ENCODE data around the gene PTCD2. TPM values are rescaled to one million over a fixed set of nuclear protein-coding genes. Genes with fewer than 3 reads are reported as not detected.

PTCD2 gene
- total and polyA plus RNA-seq, 9 of the 15 experiments (the other 6 are each of a cell fraction or from before 2014, with no cell fraction given), result 11.9 to 28.5 (median 18.6) TPM

DNA sequence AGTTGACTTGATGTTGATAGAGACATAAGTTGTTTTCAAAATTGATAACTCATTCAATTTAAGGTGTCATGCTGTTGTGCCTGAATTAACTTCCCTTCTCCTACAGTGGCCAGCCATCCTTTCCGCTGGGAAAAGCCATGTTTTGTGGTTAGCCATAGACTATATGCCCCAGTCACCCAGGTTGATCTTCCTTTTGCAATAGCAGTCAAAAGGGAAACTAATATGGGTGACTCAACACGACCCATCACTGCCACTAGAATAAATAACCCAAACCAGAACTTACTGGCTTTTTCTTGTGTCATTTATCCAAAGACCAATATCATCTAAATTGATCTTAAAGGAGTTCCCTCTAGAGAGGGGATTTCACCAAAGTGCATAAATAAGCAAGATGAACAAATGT is 87.4 kb downstream of the PTCD2 start:
- no peak for DNase-seq (ENCODE audit: extremely low read depth in 1 of 4, low spot score in 3 of 4)
- in situ Hi-C loops (cut with MboI), result no loop called here
- intact Hi-C loops (cut with micrococcal nuclease), result no loop called here
- peaks cover 5 to 8% of the 10 kb centered on the region in 2 experiments; a peak in 1 of 5 replicates for H3K27me3 ChIP-seq (ENCODE audit: control insufficient read depth in 2 of 2, insufficient read depth in 2 of 2, low read length in 2 of 2)
- no peaks in the 10 kb centered on the region for H3K9me3 ChIP-seq (replicated peaks; ENCODE audit: control insufficient read depth, insufficient read depth, low read depth, low read length)
- CTCF ChIA-PET (ENCODE audit: low intra/inter-chr PET ratio), result no interaction called here
- H3K9ac ChIP-seq (ENCODE audit: insufficient read depth in 1 of 2, low read depth in 2 of 2, low read length in 2 of 2), result no peak overlapping the region
- no peaks in the 10 kb centered on the region for H4K20me1 ChIP-seq (replicated peaks; ENCODE audit: control insufficient read depth, insufficient read depth, low read length)
- 2% methylated on average over 2 of the region's 2 CpGs for WGBS (ENCODE audit: insufficient coverage, low coverage, missing lambda C conversion rate)
- no peaks in the 10 kb centered on the region for H3K36me3 ChIP-seq (ENCODE audit: control insufficient read depth, insufficient read depth, low read length)
- no peak overlapping the region for H2AFZ ChIP-seq (ENCODE audit: low read depth, low read length)
- BruUV-seq (replicated peaks), result no TSS peak
- no peak overlapping the region for H3K4me2 ChIP-seq (ENCODE audit: insufficient read depth, low read length)
- no peak for FAIRE-seq
- no peaks in the 10 kb centered on the region for H3K9me1 ChIP-seq (ENCODE audit: control insufficient read depth, insufficient read depth, low read length)
- no peak overlapping the region for H3K27ac ChIP-seq (ENCODE audit: extremely low read depth, low read depth, low read length)
- H3K4me3 ChIP-seq, result no peak overlapping the region
- no peaks in the 10 kb centered on the region for H3K4me1 ChIP-seq (replicated peaks in 1 of 2; ENCODE audit: control insufficient read depth in 2 of 2, insufficient read depth in 2 of 2, low read length in 2 of 2)
- no peak for ATAC-seq
- POLR2A ChIA-PET, result no interaction called here
- no peaks in the 10 kb centered on the region for H3K79me2 ChIP-seq (ENCODE audit: control insufficient read depth, insufficient read depth, low read length)
- no peak for TF ChIP-seq RBM15 (IDR thresholded peaks at IDR 0.05; ENCODE audit: insufficient read depth, low read length)
- TF ChIP-seq KLF13 (tag; IDR thresholded peaks at IDR 0.05; ENCODE audit: borderline replicate concordance, low read depth), result no peak
- TF ChIP-seq, protein P1, sequence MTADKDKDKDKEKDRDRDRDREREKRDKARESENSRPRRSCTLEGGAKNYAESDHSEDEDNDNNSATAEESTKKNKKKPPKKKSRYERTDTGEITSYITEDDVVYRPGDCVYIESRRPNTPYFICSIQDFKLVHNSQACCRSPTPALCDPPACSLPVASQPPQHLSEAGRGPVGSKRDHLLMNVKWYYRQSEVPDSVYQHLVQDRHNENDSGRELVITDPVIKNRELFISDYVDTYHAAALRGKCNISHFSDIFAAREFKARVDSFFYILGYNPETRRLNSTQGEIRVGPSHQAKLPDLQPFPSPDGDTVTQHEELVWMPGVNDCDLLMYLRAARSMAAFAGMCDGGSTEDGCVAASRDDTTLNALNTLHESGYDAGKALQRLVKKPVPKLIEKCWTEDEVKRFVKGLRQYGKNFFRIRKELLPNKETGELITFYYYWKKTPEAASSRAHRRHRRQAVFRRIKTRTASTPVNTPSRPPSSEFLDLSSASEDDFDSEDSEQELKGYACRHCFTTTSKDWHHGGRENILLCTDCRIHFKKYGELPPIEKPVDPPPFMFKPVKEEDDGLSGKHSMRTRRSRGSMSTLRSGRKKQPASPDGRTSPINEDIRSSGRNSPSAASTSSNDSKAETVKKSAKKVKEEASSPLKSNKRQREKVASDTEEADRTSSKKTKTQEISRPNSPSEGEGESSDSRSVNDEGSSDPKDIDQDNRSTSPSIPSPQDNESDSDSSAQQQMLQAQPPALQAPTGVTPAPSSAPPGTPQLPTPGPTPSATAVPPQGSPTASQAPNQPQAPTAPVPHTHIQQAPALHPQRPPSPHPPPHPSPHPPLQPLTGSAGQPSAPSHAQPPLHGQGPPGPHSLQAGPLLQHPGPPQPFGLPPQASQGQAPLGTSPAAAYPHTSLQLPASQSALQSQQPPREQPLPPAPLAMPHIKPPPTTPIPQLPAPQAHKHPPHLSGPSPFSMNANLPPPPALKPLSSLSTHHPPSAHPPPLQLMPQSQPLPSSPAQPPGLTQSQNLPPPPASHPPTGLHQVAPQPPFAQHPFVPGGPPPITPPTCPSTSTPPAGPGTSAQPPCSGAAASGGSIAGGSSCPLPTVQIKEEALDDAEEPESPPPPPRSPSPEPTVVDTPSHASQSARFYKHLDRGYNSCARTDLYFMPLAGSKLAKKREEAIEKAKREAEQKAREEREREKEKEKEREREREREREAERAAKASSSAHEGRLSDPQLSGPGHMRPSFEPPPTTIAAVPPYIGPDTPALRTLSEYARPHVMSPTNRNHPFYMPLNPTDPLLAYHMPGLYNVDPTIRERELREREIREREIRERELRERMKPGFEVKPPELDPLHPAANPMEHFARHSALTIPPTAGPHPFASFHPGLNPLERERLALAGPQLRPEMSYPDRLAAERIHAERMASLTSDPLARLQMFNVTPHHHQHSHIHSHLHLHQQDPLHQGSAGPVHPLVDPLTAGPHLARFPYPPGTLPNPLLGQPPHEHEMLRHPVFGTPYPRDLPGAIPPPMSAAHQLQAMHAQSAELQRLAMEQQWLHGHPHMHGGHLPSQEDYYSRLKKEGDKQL (CRISPR knock-in tag; IDR thresholded peaks at IDR 0.05; ENCODE audit: borderline replicate concordance), result no peak
- no peak for TF ChIP-seq FOXA3 (CRISPR knock-in tag; conservative IDR thresholded peaks at IDR 0.05 in 1 of 2, IDR thresholded peaks at IDR 0.05 in 1 of 2)
- TF ChIP-seq, protein P2, sequence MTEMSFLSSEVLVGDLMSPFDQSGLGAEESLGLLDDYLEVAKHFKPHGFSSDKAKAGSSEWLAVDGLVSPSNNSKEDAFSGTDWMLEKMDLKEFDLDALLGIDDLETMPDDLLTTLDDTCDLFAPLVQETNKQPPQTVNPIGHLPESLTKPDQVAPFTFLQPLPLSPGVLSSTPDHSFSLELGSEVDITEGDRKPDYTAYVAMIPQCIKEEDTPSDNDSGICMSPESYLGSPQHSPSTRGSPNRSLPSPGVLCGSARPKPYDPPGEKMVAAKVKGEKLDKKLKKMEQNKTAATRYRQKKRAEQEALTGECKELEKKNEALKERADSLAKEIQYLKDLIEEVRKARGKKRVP (CRISPR knock-in tag; IDR thresholded peaks at IDR 0.05), result no peak
- TF ChIP-seq, protein P3, sequence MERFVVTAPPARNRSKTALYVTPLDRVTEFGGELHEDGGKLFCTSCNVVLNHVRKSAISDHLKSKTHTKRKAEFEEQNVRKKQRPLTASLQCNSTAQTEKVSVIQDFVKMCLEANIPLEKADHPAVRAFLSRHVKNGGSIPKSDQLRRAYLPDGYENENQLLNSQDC (CRISPR knock-in tag; IDR thresholded peaks at IDR 0.05), result no peak
